ES-I3 (cell line): ENCODE results near the gene ALG2.

Experiments
- H3K36me3 ChIP-seq: 2 replicates; pipeline ENCODE4 v1.6.1; 2013; ENCODE audit warnings: mild to moderate bottlenecking, low read length, control low read depth, moderate library complexity; ENCODE audit not compliant: insufficient read depth
- H3K4me1 ChIP-seq: 2 replicates; pipeline ENCODE4 v1.6.1; 2013; ENCODE audit warnings: mild to moderate bottlenecking, control low read depth, low read length; ENCODE audit not compliant: insufficient read depth
- H3K9ac ChIP-seq: 2 replicates; pipeline ENCODE4 v1.6.1; 2013; ENCODE audit warnings: low read depth, mild to moderate bottlenecking, low read length, moderate library complexity
- H3K9me3 ChIP-seq: 2 replicates; pipeline ENCODE4 v1.6.1; 2013; ENCODE audit warnings: mild to moderate bottlenecking, low read length, moderate library complexity; ENCODE audit not compliant: control insufficient read depth, insufficient read depth

ALG2 gene

GRCh38 chr9:99180199-99180598 lies 41.5 kb downstream of the ALG2 start:
- no peaks in the 10 kb centered on the region for H3K9me3 ChIP-seq
- no peaks in the 10 kb centered on the region for H3K36me3 ChIP-seq
- H3K4me1 ChIP-seq = peaks cover 9% of the 10 kb centered on the region
- no peak overlapping the region for H3K9ac ChIP-seq

- no peak overlapping the region for H3K9ac ChIP-seq
- H3K36me3 ChIP-seq = no peaks in the 10 kb centered on the region
- H3K9me3 ChIP-seq = no peaks in the 10 kb centered on the region
- peaks cover 9% of the 10 kb centered on the region for H3K4me1 ChIP-seq
Observed at GRCh38 chr9:99178912-99179872, 42.5 kb downstream of the ALG2 start.

- H3K4me1 ChIP-seq = peaks cover 9% of the 10 kb centered on the region
- H3K9ac ChIP-seq = no peak overlapping the region
- no peaks in the 10 kb centered on the region for H3K36me3 ChIP-seq
- H3K9me3 ChIP-seq = no peaks in the 10 kb centered on the region
Observed at GRCh38 chr9:99177576-99178366, 44.0 kb downstream of the ALG2 start.

- Histone ChIP-seq H3K36me3 (no peaks in the 10 kb centered on the region), H3K4me1 (peaks cover 9% of the 10 kb centered on the region), H3K9ac (no peak overlapping the region), H3K9me3 (no peaks in the 10 kb centered on the region)
Observed at GRCh38 chr9:99176527-99177013, 45.2 kb downstream of the ALG2 start.

- Histone ChIP-seq H3K9ac (no peak overlapping the region), H3K9me3 (no peaks in the 10 kb centered on the region), H3K4me1 (peaks cover 23% of the 10 kb centered on the region), H3K36me3 (no peaks in the 10 kb centered on the region)
Observed at GRCh38 chr9:99173570-99174504, 47.9 kb downstream of the ALG2 start.

DNA sequence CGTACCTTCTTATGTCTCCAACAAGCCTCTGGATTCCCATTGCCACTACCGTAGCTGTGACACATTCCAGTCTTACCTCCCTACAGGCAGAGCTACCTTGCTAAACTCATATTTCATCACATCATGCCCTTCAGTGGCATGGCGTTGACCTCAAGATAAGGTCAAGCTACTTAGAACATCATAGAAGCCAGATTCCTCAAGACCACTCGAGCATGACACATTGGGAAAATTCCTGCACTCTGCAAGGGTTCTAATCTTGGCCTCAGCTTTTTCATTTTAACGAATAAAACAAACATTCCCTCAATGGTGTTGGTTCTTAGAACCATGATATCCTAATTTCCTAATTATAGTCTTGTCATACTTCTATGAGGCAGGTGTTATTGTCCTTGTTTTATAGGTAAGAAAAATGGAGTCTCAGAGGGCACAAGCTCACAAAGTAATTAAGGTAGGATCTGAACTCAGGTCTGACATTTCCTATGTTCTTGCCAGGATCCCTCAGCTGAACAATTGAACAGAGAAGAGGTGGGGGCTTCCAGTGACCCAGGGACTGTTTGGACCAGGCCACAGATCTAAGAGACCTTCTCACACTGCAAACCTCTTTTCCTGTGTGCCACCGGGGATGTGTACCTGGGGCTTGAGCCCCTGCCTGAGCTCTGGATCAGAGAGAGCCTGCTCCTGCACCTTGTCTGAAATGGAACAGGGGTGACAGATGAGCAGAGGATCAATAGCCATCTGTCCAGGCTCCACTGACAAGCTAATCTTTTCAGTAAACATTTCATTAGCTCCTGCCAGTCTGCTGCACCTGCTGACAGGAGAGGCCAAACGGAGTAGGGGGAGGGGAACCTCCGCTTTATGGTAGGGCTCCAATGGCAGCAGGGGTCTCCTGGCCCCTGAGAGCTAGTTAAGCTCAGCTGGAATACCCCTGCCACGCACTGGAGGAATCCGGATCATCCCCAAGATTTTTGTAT lies 49.3 kb downstream of the ALG2 start:
- H3K4me1 ChIP-seq = peaks cover 32% of the 10 kb centered on the region

GRCh38 chr9:99171225-99172123 lies 50.3 kb downstream of the ALG2 start:
- Histone ChIP-seq H3K9me3 (no peaks in the 10 kb centered on the region), H3K9ac (no peak overlapping the region), H3K36me3 (no peaks in the 10 kb centered on the region), H3K4me1 (peaks cover 28% of the 10 kb centered on the region)

More for the DNA sequence above, 49.3 kb downstream of the ALG2 start:
- no peaks in the 10 kb centered on the region for H3K36me3 ChIP-seq
- no peak overlapping the region for H3K9ac ChIP-seq
- H3K9me3 ChIP-seq = no peaks in the 10 kb centered on the region

- H3K9ac ChIP-seq = no peak overlapping the region
- no peaks in the 10 kb centered on the region for H3K36me3 ChIP-seq
- no peaks in the 10 kb centered on the region for H3K9me3 ChIP-seq
- H3K4me1 ChIP-seq = peaks cover 24% of the 10 kb centered on the region
Observed at GRCh38 chr9:99169982-99170761, 51.6 kb downstream of the ALG2 start.

- H3K36me3 ChIP-seq = no peaks in the 10 kb centered on the region
- peaks cover 24% of the 10 kb centered on the region for H3K4me1 ChIP-seq
- H3K9ac ChIP-seq = no peak overlapping the region
- H3K9me3 ChIP-seq = no peaks in the 10 kb centered on the region
Observed at GRCh38 chr9:99169086-99169485, 52.7 kb downstream of the ALG2 start.

DNA sequence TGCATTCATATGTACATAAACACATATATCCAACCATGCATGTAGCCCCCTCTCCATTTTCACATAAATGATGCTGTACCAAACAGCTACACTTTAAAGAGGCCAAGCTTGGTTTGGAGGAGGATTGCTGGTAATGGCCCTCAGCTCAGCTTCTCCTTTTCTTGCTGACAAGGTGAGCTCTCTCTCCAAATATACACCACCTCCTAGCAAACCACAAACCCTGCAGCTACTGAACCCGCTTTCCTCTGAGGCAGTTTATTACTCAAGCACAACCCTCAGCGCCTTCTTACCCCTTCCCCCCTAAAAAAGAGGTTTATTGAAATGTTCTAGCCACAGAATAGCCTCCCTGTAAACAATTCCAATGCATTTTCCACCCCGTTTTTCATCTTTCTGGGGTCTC lies 54.0 kb downstream of the ALG2 start:
- peaks cover 24% of the 10 kb centered on the region for H3K4me1 ChIP-seq
- H3K9ac ChIP-seq = no peak overlapping the region
- H3K36me3 ChIP-seq = no peaks in the 10 kb centered on the region
- no peaks in the 10 kb centered on the region for H3K9me3 ChIP-seq

GRCh38 chr9:99167119-99167518 lies 54.6 kb downstream of the ALG2 start:
- no peaks in the 10 kb centered on the region for H3K36me3 ChIP-seq
- H3K4me1 ChIP-seq = peaks cover 24% of the 10 kb centered on the region
- H3K9ac ChIP-seq = no peak overlapping the region
- H3K9me3 ChIP-seq = no peaks in the 10 kb centered on the region
